Testis (tissue), 2 donors: ENCODE data around the gene FAIM2.

Source experiments
- POLR2A ChIP-seq: fragments of 450-650 bp; IDR thresholded peaks from one replicate; pipeline ENCODE4 v1.6.1; 2017; ENCODE audit warnings: antibody characterized with exemption, mild to moderate bottlenecking, moderate library complexity
- TF ChIP-seq, protein P1 (sequence below), 3 experiments: fragments of 450-650 bp in 2 of 3; fragments of 200-600 bp in 1 of 3; sonication (generic) in 1 of 3; IDR thresholded peaks; one replicate each; pipeline ENCODE4 v1.5.1; 2016 to 2019; ENCODE audit warnings: antibody characterized with exemption in 3 of 3, mild to moderate bottlenecking in 2 of 3, moderate library complexity in 1 of 3

DNA sequence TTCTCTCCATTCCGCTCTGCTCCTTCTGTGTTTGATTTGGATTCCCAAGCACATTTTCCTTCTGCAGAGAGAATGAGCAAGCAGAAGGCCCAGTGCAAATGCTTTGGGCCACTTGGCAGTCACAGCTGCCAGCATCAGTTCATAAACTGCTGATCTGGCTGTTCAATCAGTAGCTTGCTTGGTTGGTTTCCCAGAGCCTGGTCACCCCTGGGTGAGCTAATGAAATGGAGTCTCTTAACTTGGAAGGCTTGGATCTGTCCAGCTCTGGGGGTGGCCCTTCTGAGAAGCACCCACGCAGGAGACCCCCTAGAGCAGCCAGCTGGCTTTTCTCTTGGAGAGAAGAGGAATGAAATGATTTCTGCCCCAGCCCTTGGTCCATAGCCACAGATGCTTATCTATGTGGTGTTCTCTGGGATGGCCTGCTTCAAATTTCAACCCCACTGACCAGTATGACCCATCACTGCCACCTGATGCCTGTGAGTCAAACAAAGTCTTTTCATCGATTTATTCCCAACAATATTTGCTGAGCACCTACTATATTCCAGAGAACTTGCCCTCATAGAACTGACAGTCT is 30.3 kb downstream of the FAIM2 start:
- TF ChIP-seq, protein P1, sequence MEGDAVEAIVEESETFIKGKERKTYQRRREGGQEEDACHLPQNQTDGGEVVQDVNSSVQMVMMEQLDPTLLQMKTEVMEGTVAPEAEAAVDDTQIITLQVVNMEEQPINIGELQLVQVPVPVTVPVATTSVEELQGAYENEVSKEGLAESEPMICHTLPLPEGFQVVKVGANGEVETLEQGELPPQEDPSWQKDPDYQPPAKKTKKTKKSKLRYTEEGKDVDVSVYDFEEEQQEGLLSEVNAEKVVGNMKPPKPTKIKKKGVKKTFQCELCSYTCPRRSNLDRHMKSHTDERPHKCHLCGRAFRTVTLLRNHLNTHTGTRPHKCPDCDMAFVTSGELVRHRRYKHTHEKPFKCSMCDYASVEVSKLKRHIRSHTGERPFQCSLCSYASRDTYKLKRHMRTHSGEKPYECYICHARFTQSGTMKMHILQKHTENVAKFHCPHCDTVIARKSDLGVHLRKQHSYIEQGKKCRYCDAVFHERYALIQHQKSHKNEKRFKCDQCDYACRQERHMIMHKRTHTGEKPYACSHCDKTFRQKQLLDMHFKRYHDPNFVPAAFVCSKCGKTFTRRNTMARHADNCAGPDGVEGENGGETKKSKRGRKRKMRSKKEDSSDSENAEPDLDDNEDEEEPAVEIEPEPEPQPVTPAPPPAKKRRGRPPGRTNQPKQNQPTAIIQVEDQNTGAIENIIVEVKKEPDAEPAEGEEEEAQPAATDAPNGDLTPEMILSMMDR (IDR thresholded peaks at IDR 0.05), result no peak
- TF ChIP-seq POLR2A, result no peak
